Endothelial cell (in vitro differentiated cells): ENCODE measurements around the gene PUDP. TPM values are rescaled to one million over a fixed set of nuclear protein-coding genes. Genes with fewer than 3 reads are reported as not detected.
"Not testable (repeated sequence)": the region's sequence is repeated elsewhere in the genome, so short reads cannot be mapped to it uniquely, and the experiment has no call there.

Experiments
- DNase-seq: peaks from one replicate; pipeline ENCODE4 v3.0.0; 2021; ENCODE audit warnings: low spot score
- H3K27ac Mint-ChIP-seq: one replicate; pipeline ENCODE4 v1.8.0; 2021; ENCODE audit warnings: mixed read lengths, inconsistent platforms; ENCODE audit not compliant: unreplicated experiment
- H3K27me3 Mint-ChIP-seq: one replicate; pipeline ENCODE4 v1.8.0; 2021; ENCODE audit warnings: mild to moderate bottlenecking, moderate library complexity, mixed read lengths, inconsistent platforms; ENCODE audit not compliant: unreplicated experiment
- H3K36me3 Mint-ChIP-seq: one replicate; pipeline ENCODE4 v1.8.0; 2021; ENCODE audit warnings: mild to moderate bottlenecking, low read depth, mixed read lengths, inconsistent platforms; ENCODE audit not compliant: unreplicated experiment
- H3K4me1 Mint-ChIP-seq: one replicate; pipeline ENCODE4 v1.8.0; 2021; ENCODE audit warnings: mild to moderate bottlenecking, mixed read lengths, inconsistent platforms; ENCODE audit not compliant: unreplicated experiment
- H3K4me3 Mint-ChIP-seq: one replicate; pipeline ENCODE4 v1.8.0; 2021; ENCODE audit warnings: mild to moderate bottlenecking, mixed read lengths, inconsistent platforms; ENCODE audit not compliant: unreplicated experiment
- H3K9me3 Mint-ChIP-seq: one replicate; pipeline ENCODE4 v1.8.0; 2021; ENCODE audit warnings: mixed read lengths, inconsistent platforms; ENCODE audit not compliant: unreplicated experiment
- CTCF ChIP-seq: fragments of 200-600 bp; sonication (generic); IDR thresholded peaks from one replicate; pipeline ENCODE4 v1.5.0; 2021; ENCODE audit warnings: antibody characterized with exemption; ENCODE audit not compliant: unreplicated experiment
- microRNA-seq: library from miRNA; unstranded; fragments of <30 nt; microRNA quantifications from one replicate; pipeline ENCODE4, GENCODE V29; 2020; ENCODE audit not compliant: unreplicated experiment
- total RNA-seq: library from RNA; stranded (reverse); fragmentation: NEBNext Ultra II Directional; extraction: Animal tissue kit (Norgen Biotek cat#: 25700); gene quantifications from one replicate; pipeline ENCODE4 v1.2.1, GENCODE V29; 2021; ENCODE audit not compliant: unreplicated experiment

PUDP gene
- total RNA-seq, 1 donor from 2014 or later, result 45.0 TPM

- Mint-ChIP-seq H3K4me3 (no peak overlapping the region), H3K27ac (no peak overlapping the region), H3K4me1 (no peaks in the 10 kb centered on the region), H3K9me3 (no peaks in the 10 kb centered on the region), H3K36me3 (no peaks in the 10 kb centered on the region), H3K27me3 (peaks cover 2% of the 10 kb centered on the region)
- DNase-seq, result no peak
- TF ChIP-seq CTCF, result no peak
These were observed 123.1 kb downstream of the PUDP start for GRCh38 chrX:7024850-7025249.

GRCh38 chrX:7022996-7023395 is 125.0 kb downstream of the PUDP start:
- not testable (repeated sequence) for H3K27ac Mint-ChIP-seq, H3K9me3 Mint-ChIP-seq, H3K36me3 Mint-ChIP-seq

DNA sequence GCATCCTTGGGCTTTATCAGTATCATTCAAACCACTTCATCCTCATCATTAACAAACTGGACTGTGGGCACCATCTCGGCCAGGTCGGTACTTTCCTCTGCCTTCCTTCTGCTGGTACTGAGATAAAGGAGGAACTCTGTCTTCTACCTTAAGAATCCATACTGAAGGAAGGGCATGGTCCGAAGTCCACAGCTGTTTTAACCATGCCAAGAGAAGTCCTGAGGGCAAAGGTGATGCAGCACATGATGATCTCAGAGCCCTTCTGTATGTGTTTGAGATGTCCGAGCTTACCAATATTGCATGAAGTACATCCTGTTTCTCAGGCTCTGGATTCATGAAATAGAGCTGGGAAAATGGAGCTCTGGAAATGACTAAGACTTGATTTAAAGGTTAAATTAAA is 126.0 kb downstream of the PUDP start:
- Mint-ChIP-seq H3K36me3 (no peaks in the 10 kb centered on the region), H3K9me3 (no peaks in the 10 kb centered on the region), H3K4me1 (no peaks in the 10 kb centered on the region), H3K27ac (no peak overlapping the region), H3K27me3 (peaks cover 3% of the 10 kb centered on the region), H3K4me3 (no peak overlapping the region)
- no peak for TF ChIP-seq CTCF
- no peak for DNase-seq

More at GRCh38 chrX:7022996-7023395, 125.0 kb downstream of the PUDP start:
- not testable (repeated sequence) for DNase-seq, H3K27me3 Mint-ChIP-seq, H3K4me1 Mint-ChIP-seq, H3K4me3 Mint-ChIP-seq

DNA sequence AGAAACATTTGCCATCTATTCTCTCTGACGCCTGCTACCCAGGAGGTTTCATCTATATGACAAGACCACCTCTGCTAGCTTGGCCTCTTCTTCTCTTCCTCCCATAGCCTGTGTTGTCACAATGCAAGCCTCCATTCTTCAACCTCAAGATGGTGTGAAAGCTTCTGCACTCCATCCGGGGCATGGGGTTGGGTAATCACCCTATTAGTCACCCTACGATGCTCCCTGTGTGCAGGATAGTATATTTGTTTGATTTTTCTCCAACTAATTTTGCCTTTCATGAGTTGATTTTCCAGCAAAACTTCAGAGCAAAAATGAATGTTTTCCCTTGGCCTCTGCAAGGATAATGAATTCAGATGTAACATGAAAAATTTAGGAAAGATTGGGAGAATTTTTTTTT is 128.4 kb downstream of the PUDP start:
- H3K27me3 Mint-ChIP-seq, result peaks cover 1% of the 10 kb centered on the region
- no peaks in the 10 kb centered on the region for H3K9me3 Mint-ChIP-seq
- no peak for TF ChIP-seq CTCF
- no peak for DNase-seq
- H3K4me1 Mint-ChIP-seq, result no peaks in the 10 kb centered on the region
- no peak overlapping the region for H3K27ac Mint-ChIP-seq
- H3K36me3 Mint-ChIP-seq, result no peaks in the 10 kb centered on the region
- H3K4me3 Mint-ChIP-seq, result no peak overlapping the region

DNA sequence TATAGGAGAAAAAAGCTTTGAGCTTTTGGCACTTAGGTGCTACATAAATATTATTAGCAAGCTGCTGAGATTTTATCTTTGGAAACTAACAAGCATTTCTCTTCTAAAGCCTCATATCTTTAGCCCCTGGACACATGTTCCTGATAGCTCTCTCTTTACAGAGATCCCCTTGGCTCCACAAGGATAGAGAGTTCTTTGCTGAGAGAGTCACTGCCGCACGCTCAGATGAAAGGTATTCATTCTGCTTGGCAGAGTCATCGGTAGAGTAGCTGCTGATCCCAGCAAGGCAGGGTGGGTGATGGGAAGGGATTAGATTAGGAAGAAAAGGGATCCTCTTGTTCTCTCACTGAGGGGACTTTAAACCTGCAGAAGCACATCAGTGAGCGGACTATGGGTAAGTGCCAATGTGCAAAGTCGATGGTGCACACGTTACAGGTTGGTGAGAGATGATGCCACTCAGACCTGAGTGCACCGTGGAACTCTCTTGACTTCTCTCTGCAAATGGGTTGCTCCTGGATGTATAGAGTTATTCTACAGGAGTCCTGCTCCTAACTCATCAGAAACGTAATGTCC is 135.6 kb downstream of the PUDP start:
- H3K36me3 Mint-ChIP-seq, DNase-seq, H3K9me3 Mint-ChIP-seq, H3K27me3 Mint-ChIP-seq, H3K27ac Mint-ChIP-seq, H3K4me3 Mint-ChIP-seq, H3K4me1 Mint-ChIP-seq: not testable (repeated sequence)

- H3K36me3 Mint-ChIP-seq, H3K4me3 Mint-ChIP-seq, H3K9me3 Mint-ChIP-seq, H3K27ac Mint-ChIP-seq, H3K27me3 Mint-ChIP-seq, DNase-seq, H3K4me1 Mint-ChIP-seq: not testable (repeated sequence)
These were observed 137.1 kb downstream of the PUDP start for GRCh38 chrX:7010897-7011296.

DNA sequence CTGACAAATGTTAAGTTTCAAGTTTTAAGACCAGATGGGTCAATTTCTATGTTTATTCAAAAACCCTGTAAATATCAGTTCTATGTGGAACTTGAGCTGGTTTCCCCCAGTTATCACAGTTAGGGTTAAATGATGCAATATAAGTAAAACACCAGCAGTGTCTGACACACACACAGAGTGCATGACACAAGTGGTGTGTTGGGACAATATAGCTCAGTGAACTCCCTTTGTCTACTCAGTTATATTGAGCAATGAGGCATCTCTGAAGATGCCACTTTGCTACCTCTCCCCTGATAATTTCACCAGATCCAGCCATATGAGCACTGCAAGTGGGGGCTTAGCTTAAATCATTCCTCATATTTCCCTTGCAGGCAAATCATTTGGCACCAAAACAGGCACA is 140.6 kb downstream of the PUDP start:
- not testable (repeated sequence) for DNase-seq, H3K4me1 Mint-ChIP-seq, H3K4me3 Mint-ChIP-seq, H3K9me3 Mint-ChIP-seq, H3K27me3 Mint-ChIP-seq, H3K36me3 Mint-ChIP-seq, H3K27ac Mint-ChIP-seq

Small RNA genes within 50 kb of the gene (microRNA-seq; reads per million reads assigned to microRNA genes)
- 0.35 reads per million for gene MIR4767

Other genes starting within 250 kb of the PUDP start
- 7.2 TPM for gene STS, start 441 bp downstream of the PUDP start, total RNA-seq